IPS-NIHi7 (cell line): ENCODE results near the gene ZFP1.
A peak's percentile ranks its signal among the peaks of the same experiment; 100 is the strongest.

Experiments used
- DNase-seq: peaks from one replicate; pipeline ENCODE4 v3.0.0; 2012; ENCODE audit warnings: mixed read lengths; ENCODE audit errors: extremely low spot score

Gene ZFP1

DNA sequence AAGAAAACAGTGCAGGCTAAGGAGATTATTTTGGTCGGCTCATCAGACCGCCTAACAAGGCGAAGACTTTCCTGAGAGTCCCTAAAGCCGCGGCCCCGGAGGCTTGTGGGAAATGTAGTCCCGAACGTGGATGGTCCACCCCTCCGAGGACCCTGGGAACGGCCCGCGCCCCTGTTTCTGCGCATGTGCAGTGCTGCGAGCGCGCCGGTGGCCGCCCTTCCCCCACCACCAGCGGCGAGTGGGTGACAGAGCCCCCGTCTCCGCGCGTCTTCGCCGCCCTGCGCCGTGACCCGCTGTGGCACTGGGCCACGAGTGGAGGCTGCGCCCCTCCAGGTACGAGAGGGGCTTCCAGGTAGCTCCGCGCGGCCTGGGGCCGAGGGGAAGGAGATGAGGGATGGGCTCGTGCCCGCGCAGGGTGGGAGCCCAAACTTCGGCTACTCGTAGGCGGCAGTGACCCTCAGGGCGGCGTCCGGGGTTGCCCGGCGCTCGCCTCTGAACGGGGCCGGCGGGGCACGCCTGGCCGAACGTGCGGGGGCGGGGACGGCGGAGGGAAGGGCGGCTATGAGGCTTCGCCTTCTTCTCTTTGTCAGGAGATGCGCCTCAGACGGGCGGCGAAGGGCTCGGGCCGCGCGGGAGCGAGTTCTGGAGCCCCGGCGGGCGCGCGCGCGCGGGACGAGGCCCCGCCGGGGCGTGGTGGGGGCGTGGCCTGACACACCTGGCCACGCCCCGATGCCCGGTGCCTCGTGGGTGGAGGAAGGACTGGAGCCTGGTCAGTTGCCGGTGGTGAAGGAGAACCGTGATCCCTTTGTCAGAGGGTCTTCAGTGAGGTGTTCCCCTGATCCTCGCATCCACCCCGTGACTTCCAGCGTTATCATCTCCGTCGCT is at the start of gene ZFP1:
Gene ZFP1 (plus strand): TSS at position 214 of the 885 bp plus-strand sequence. CDS start 4,428 bp downstream, outside the sequence.
- DNase-seq = peak; percentile 97

DNA sequence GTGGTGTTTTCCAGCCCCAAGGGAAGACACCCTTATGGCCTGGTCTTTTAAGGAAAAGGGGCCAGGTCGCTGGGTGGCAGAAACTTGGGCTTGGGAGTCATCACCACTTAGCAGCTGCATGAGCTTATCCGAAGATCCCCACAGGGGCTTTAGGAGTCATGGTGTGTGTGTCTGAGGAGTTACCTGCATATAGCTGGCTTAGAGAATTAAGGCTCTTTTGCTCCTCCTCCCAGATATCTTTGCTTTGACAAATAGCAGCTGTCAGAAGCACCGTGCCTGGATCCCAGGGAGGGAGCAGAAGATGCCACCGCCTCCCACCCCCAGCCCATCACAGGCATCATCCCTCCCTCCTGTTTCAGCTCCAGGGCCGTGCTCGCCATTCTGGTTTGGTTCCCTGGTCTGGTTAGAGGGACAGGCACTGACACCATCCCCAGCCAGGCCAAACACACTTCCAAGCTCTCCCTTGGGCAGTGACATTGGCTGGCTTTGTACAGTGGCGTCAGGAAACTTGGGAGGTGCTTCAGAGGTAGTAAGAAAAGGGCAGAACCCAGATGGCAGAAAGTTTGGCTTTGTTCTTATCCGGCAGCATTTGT is 49.2 kb upstream of the ZFP1 start:
- peak; percentile 12 for DNase-seq

DNA sequence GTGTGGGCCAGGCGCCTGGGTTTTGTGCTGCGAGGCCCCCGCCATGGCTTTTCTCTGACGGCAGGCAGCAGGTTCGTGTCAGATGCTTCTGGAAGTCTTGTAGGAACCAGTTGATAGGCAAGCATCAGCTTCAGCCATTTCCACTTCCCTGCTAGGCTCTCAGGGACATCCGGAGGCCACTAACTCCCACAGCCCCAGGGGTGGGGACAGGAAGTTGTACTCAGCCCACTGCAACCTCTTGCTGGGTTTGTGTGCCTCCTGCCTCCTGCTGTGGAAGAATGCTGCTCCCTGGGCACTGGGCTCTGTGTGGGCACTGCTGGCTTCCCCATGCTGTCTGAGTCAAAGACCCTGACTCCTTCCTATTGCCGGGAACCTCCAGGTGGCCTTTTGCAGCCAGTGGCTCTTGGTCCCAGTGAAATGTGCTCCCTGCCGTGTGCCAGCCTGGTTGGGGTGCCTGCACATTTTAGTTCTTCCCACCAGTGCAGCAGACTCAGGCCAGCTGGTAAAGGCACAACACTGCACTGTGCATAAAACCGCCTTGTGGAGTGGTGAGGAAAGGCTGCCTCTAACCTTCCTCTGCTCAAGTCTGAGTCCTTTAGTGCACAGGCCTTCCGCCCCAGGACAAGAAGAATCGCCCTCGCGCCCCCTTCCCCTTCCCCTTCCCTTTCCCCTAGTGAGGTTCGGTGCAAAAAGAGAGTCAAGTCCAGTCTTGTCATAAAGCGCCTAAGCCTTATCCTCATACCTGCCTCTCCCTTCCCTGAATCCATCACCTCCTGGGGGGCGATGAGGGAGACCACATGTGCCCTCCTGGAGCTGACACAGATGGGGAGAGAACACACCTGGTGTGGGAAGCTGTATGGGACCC is 48.4 kb upstream of the ZFP1 start:
- no peak for DNase-seq

DNA sequence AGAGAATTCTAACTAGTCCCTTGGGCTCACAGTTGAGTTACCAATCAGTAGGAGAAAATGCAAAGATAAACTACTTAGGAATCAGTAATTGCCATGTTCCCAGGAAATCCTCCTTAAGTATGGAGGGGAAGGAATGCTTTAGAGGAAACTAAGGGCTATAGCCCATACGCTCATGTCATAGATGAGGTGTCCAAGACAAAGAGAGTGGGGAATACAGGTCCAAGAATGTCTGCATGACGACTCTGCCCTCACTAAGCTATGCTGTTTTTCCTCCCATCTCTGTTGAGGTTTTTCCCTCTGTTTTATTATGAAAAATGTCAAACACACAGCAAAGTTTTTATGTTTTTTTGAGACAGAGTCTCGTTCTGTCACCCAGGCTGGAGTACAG is 47.7 kb upstream of the ZFP1 start:
- no peak for DNase-seq

DNA sequence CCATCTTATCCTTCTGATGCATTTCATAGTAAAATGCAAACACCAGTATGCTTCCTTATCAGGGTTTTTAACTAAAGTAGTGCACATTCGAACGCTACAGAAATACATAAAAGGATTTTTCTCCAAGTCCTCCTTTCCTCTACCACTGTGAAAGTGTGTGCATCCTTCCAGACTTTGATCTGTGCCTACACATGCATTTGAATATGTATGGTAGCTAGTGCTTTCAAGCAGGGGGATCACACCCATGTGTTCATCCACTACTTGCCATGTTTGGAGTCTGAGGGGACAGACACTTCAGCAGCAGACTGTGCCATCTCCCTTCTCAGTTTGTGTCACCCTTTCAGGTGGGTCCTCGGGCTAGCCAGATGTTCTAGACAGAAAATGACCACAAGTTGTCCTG is 46.7 kb upstream of the ZFP1 start:
- no peak for DNase-seq

DNA sequence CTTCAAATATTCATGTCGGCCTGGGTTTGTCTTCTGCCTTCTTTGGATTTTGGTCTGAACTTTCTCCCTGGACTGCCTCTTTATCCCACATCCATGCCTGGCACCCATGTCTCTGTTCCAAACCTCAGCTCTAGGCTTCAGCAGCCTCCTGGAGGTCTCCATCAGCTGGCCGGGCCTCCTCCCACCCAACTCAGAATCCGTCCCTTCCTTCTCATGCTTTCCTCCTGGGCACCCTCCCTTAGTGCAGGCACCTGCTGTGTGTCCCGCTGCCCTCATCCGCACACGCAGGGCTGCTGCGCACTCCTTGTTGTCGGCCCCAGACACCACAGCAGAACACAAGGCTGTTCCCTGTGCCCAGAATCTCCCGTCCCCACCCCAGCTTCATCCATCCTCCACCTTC is 45.7 kb upstream of the ZFP1 start:
- DNase-seq = peak; percentile 2

DNA sequence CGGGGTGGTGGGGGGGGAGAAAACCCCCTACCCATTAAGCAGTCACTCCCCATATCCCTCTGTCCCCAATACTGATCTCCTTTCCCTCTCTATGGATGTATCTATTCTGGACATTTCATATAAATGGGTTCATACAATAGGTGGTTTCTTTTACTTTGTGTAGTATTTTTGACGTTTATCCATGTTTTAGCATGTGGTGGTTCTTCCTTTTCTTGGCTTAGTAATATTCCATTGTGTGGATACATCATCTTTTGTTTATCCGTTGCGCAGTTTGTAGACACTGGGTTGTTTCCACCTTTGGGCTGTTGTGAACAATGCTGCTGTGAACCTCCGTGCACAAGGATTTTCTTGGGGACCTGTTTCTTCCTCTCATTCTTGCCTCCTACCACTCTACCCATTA is 44.3 kb upstream of the ZFP1 start:
- no peak for DNase-seq

DNA sequence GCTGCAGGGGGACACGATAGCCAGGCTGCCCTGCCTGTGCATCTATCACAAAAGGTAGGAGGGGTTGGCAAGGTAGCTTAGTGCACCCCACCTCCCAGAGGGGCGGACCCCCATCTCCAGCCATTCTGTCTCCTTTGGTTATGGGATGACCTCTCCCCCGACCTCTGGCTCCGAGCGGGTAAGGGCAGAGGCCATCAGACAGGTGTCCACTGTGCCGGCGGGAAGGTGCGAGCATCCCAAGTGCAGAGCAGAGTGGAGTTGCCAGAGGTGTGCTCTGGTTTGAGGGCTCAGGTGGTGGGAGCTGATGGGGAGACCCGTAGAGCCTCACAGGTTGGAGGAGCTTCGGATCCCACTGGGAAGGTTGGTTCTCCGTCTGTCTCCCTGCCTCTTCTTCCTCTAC is 43.5 kb upstream of the ZFP1 start:
- DNase-seq = peak; percentile 3

DNA sequence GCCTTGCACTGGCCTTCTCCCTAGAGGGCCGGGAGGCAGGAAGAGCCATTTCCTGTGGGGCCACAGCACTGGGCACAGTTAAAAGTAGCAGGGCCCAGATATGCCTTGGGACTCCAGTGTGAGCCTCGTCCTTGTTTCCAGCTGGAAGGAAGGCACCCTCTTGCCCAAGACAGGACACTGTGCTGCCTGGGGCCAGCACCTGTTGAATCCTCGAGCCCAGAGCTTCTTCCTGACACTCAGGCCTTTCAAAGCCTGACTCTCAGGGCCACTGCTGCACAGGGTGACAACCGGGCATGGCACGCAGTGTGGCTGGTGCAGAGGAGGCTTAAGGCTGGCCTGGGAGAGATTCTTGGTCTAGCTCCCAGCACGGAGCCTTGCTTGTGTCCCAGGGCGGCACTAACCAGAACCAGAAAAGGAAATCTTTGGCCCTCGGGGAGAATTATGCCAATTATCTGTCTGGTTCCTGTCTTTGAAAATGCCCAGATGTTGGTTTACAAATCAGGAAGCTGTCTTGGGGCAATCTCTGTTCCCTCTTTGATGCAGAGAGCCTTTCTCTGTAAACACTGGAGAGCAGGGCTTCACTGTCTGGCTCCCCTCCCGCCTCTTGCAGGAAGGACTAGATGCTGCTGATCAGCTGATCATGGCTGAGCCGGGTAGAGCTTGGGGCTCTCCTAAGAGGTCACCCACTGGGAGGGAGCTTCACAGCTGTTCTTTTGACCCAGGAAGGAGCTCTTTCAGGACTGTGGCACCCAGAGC is 42.8 kb upstream of the ZFP1 start:
- peak; percentile 12 for DNase-seq

DNA sequence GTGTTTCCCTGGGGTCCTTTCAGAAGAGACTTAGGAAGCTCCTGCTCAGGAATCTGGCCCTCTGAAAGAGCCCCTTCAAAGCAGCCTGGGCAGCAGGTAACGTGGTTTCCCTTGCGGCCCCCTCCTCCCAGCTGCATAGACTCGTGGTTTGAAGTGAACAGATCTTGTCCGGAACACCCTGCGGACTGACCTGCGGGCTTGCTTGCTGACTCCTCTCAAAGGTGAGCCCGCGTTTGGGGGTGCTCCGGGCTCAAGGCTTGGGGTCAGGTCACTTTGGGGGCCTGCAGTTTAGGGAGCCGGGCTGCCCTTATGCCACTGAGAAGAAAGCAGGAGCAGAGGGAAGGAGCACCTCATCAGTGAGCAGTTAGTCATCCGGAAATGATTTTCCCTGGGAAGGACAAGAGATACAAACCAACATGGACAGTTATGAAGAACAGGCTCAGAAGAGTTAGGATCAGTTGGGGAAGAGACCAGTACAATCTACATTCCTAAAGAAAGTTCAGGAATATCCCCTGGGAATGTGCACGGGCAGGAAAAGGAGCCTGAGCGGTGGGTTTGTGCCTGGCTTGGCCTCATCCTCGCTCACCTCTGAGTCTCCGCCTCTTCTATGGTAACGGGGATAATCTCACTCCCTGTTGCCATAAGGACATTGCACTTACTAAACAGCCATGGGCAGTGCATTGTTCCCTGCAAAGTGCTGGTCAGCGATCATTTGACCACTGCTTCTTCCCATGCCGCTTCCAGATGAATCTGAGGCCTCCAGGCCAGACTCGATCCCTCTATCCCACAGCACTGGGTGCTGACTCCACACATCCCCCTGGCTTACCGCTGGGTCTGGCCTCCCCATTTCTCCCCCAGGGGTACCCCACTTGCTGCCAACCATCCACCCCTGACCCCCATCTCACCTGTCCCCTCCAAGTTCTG is 41.7 kb upstream of the ZFP1 start:
- peak; percentile 5 for DNase-seq

DNA sequence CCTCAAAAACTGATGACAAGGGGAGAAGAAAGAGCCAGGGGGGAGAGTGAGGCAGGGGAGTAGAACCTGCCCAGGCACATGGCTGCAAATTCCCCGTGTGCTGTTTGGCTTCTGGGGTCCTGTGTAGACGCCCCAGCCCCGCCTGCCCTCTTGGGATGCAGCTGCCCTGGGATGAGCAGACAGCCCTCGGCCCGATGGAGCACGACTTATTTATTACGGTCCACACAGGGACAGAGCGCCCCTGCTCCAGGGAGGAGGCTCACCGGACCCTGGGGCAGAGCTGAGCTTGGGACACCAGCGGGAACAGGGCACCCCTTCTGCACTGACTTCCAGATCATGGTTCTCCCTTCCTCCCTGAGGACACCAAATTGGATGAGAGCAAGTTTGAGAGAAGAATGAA is 40.8 kb upstream of the ZFP1 start:
- peak; percentile 4 for DNase-seq

DNA sequence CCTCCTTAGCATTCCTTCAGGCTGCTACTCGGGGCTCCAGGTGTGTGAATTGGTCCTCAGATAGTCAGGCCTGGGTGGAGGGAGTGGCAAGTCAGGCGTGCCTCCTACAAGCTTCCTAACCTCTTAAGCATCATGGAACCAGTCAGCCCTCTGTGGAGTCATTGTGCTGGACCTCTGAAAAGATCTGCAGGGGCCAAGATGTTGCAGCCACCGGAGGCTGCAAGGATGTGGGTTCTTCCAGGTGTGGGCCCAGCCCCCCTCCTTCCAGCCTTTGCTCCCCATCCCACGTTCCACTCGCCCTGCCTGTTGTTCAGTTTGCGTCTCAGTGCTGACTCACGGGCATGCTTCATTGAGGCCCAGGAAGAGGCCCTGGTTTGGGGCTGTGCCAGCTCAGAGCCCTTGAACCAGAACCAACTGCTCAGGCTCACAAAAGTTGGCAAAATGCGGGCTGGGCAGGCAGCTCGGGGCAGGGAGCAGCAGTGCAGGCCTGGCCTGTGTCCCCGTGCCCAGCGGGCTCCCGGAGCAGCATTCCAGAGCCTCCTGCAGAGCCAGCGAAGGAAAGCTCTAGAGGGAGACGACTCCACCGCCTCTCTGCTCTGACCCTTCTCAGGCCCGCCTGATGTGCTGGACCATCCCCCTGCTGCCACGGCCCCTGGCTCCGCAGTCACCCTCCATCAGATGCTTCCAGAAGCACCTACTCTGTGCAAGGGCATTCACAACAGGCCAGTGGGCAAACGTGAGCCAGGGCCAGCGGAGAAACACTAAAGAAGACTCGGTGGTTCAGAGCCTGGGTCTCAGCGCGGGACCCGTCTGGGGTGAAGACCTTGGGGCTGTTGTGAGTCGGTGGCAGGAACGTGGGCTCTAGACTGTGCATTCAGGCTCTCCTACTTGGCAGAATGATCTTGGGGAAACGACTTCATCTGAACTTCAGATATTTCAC is 39.3 kb upstream of the ZFP1 start:
- peak; percentile 9 for DNase-seq

DNA sequence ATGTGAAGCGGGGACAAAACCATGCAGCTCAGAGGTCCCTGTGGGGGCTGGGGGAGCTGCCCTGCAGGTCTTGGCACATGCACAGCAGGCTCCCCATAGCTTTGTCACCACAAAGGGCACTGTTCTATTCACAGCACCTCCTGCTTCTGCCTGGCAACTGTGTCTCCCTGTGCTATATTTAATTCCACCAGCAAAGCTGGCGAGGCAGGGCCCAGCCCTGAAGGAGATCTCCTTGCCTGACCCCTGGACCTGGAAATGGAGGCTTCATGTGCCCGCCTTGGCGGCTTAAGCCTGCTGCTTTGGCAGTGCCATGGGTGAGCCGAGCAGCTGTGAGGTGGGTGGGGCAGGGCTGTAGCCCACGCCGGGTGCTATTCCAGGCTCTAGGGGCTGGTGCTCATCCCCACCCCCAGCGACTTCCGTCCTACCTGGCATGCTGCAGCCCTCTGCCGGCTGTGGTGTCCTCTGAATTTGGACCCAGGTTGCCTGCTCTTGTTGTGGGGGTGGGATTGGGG is 38.5 kb upstream of the ZFP1 start:
- peak; percentile 13 for DNase-seq

DNA sequence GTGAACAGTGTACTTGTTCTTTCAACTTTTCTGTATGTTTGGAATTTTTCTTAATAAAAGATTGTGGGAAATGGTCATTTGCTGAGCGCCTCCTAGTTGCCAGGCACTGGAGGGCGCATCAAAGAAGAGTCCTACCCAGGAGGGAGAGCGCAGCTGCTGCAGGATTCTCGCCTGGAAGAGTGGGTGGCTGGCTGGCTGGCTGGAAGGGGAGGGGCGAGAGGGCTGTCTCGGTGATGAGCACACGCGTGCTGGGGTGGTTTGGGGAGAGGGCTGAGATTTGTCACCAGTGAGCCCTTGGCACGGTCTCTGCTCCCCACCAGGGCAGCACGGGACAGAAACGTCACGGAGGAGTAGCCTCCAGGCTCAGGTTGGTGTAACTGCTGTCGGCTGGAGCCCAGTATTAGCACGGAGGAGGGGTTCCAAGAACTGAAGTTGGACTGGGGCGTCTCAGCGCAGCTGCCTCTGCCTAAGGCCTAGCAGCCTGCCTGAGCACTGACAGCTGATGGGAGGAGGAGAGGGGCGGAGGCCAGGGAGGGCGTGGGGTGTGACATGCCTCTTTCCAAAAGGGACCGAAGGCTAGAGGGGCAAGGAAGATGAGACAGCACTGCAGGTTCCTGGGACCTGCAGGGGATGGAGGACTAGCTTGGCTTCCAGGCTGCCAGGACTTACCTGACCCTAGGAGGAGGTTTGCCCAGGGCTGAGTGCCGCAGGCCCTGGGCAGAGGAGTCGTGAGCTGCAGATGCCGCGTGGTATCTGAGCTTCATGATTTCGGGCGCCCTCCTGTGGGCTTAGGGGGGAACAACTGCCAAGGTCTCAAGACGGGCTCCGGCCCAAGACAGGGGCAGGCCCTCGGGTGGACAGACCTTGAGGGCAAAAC is 37.4 kb upstream of the ZFP1 start:
- peak; percentile 90 for DNase-seq

DNA sequence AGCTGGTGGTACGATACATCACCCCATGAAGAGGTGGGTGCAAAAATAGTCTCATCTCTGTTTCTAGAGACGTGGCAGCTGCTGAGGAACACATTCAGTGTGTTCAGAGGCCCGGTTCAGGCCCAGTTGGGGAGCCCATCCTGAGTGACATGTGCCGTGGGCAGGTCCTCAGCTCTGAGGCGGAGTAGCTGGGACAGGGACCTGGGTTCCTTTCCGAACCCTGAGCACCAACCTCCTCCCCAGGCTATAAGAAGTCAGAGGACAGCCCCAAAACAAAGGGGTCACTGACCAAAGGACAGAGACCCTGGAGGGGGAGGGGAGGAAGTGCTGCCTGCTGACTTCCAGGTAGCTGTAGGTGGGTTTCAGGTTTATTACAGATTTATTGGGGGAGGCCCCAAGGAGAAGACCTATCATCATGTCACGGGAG is 36.8 kb upstream of the ZFP1 start:
- no peak for DNase-seq

DNA sequence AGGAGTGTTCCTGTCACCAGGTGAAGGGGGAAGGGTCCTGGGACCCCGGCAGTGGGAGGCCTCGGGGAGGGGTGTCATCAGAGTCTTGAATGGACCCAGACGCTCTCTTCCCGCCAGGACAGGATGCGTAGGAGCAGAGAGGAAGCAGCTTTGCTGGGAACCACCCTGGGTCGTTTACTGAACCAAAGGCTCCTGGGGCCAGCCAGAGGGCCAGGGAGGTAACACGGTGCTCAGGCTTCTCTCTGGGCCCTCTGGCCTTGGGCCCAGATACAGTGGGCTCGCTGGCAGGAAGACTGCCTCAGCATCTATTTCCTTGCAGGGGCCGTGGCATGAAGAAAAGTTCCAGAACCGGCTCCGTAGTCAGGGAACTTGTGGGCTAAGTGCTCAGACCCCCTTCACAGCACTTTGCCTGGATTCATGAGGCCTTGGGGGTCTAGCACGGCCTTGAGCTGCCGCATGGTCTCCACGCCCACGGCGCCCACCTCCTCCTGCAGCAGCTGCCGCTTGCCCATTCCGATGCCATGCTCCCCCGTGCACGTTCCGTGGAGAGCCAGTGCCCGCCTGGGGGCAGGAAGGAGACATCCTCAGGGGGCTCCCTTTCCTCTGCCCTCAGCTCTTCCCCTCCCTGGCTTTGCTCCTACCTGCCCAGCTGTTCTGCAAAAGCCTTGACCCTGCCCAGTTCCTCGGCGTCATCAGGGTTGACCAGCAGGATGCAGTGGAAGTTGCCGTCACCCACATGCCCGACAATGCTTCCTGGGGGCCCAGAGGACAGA is 36.2 kb upstream of the ZFP1 start:
- no peak for DNase-seq

DNA sequence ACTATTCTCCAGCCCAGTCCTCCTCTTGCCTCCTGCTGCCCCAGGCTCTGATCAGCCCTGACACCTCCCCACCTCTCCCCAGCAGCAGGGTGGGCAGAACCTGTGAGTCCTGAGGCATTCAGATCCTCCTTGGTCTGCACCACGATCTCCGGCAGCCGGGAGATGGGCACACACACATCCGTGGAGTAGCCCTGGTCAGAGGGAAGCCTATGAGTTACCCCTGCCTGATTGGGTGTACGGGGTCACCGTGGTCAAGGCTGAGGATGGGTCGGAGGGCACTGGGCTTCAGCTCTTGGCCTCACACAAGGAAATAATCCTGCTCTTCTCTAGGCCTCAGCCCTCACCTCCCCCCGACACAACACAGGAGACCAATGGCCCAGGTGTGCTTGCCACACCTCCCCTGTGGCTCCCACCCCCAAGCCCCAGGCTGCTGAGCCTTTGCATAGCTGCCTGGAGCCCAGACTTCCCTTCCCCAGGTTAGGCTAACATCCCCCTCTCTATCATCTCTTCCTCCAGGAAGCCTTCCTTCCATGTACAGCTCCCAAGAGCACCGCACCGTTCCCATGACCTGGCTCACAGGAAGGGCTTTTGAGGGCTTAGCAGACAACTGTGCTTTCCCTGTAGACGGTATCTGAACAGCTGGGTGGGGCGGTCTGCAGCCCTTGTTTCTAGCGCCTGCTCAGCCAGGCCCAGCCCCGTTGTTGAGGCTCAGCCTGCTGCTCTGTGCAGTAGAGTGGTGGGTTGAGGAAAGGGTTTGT is 35.4 kb upstream of the ZFP1 start:
- peak; percentile 19 for DNase-seq
